ENCODE measurements around the gene HTT. TPM values are rescaled to one million over a fixed set of nuclear protein-coding genes. Genes with fewer than 3 reads are reported as not detected.

HTT gene
- total and polyA plus RNA-seq, 10 of the 15 experiments (the other 5 are each of a cell fraction or from before 2014, with no cell fraction given): 3.3 to 113 (median 43.3) TPM

GRCh38 chr4:3106339-3107186, 32.1 kb downstream of the HTT start (continued):
- TF ChIP-seq POU2F2 (IDR thresholded peaks at IDR 0.05; ENCODE audit: borderline replicate concordance, low read depth, low read length) (peak; percentile 58; the same call in 1 of the 3 replicates), RFX5 (IDR thresholded peaks at IDR 0.05; ENCODE audit: low read depth, low read length) (no peak), RCOR1 (conservative IDR thresholded peaks at IDR 0.05; ENCODE audit: low read depth, low read length) (no peak), RELB (IDR thresholded peaks at IDR 0.05; ENCODE audit: low read depth) (peak; percentile 74), ZNF217 (IDR thresholded peaks at IDR 0.05) (no peak), JUND (IDR thresholded peaks at IDR 0.05; ENCODE audit: low read depth, low read length) (peak; percentile 31; the same call in 1 of the 2 replicates), HDAC6 (IDR thresholded peaks at IDR 0.05; ENCODE audit: unreplicated experiment) (no peak), ELK1 (IDR thresholded peaks at IDR 0.05; ENCODE audit: low read depth, low read length) (no peak), HDGF (IDR thresholded peaks at IDR 0.05) (peak; percentile 73; the same call in 1 of the 2 replicates), CBFB (IDR thresholded peaks at IDR 0.05; ENCODE audit: low read depth) (no peak), FOS (IDR thresholded peaks at IDR 0.05; ENCODE audit: borderline replicate concordance, extremely low read depth, insufficient read length) (no peak), CREM (IDR thresholded peaks at IDR 0.05; ENCODE audit: low read depth) (peak; percentile 29; the same call in 1 of the 2 replicates), WRNIP1 (IDR thresholded peaks at IDR 0.05; ENCODE audit: borderline replicate concordance, low read depth, low read length) (no peak), BHLHE40 (IDR thresholded peaks at IDR 0.05; ENCODE audit: borderline replicate concordance in 1 of 2, low read depth in 2 of 2, low read length in 1 of 2) (peak; percentile 32 to 62; a peak in 2 of 4 replicates), POLR2AphosphoS5 (IDR thresholded peaks at IDR 0.05; ENCODE audit: low read length) (no peak), GABPA (IDR thresholded peaks at IDR 0.05; ENCODE audit: low read depth) (no peak), MTA2 (IDR thresholded peaks at IDR 0.05; ENCODE audit: low read depth) (peak; percentile 42; the same call in 1 of the 2 replicates), SREBF2 (IDR thresholded peaks at IDR 0.05; ENCODE audit: low read length) (no peak), ZNF384 (IDR thresholded peaks at IDR 0.05; ENCODE audit: borderline replicate concordance, low read depth, low read length) (peak; percentile 67), FOXM1 (IDR thresholded peaks at IDR 0.05; ENCODE audit: low read depth, low read length) (no peak), EZH2 (IDR thresholded peaks at IDR 0.05; ENCODE audit: borderline replicate concordance, control insufficient read depth, low read depth, low read length) (no peak), ZSCAN29 (IDR thresholded peaks at IDR 0.05) (no peak), NBN (IDR thresholded peaks at IDR 0.05) (peak; percentile 72; the same call in 1 of the 2 replicates)
- TF ChIP-seq, protein P1, sequence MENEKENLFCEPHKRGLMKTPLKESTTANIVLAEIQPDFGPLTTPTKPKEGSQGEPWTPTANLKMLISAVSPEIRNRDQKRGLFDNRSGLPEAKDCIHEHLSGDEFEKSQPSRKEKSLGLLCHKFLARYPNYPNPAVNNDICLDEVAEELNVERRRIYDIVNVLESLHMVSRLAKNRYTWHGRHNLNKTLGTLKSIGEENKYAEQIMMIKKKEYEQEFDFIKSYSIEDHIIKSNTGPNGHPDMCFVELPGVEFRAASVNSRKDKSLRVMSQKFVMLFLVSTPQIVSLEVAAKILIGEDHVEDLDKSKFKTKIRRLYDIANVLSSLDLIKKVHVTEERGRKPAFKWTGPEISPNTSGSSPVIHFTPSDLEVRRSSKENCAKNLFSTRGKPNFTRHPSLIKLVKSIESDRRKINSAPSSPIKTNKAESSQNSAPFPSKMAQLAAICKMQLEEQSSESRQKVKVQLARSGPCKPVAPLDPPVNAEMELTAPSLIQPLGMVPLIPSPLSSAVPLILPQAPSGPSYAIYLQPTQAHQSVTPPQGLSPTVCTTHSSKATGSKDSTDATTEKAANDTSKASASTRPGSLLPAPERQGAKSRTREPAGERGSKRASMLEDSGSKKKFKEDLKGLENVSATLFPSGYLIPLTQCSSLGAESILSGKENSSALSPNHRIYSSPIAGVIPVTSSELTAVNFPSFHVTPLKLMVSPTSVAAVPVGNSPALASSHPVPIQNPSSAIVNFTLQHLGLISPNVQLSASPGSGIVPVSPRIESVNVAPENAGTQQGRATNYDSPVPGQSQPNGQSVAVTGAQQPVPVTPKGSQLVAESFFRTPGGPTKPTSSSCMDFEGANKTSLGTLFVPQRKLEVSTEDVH (IDR thresholded peaks at IDR 0.05; ENCODE audit: low read depth, partially characterized antibody): no peak
- TF ChIP-seq, protein P2, sequence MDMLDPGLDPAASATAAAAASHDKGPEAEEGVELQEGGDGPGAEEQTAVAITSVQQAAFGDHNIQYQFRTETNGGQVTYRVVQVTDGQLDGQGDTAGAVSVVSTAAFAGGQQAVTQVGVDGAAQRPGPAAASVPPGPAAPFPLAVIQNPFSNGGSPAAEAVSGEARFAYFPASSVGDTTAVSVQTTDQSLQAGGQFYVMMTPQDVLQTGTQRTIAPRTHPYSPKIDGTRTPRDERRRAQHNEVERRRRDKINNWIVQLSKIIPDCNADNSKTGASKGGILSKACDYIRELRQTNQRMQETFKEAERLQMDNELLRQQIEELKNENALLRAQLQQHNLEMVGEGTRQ (IDR thresholded peaks at IDR 0.05; ENCODE audit: borderline replicate concordance, low read depth, low read length): no peak

Measured in GM12878 (cell line).